ENCODE results near the gene MEGF11. TPM values are rescaled to one million over a fixed set of nuclear protein-coding genes. Genes with fewer than 3 reads are reported as not detected.
"Not testable (repeated sequence)": the region's sequence is repeated elsewhere in the genome, so short reads cannot be mapped to it uniquely, and the experiment has no call there.

The MEGF11 gene
- total RNA-seq, 3 donors from 2014 or later, result not detected

DNA sequence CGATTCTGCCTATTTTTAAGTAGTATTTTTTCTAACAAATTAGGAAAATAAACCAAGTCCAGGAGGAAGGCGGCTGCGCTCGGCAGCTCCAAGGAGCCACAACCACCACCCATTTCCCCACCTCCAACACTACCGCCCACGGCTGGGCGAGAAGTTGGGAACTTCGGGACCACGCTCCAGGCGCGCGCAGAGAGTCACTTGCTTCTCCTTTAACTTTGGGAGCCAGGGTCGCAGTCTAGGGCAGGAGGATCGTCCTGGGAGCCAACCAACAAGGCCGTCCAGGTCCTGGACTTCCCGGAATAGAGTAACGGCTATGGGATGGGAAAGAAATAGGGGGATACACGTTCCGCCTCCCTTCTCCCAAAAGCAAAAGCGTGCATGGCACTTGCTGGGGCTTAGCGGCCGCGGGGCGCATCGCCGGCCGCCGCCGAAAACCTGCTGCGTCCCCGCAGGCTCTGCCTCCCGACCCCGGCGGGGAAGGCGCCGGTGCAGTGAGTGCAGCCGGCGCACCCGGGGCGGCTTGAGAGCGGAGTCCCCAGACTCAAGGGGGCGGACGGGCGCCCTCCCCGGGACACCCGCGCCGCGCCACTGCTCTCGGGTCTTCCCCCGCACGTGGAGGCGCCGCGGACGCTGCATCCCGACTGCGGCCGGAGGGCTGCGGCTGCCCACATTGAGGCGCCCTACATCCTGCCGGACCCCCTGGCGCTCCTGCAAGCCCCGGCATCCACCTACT lies 699 bp downstream of the MEGF11 start:
- no peak for DNase-seq (ENCODE audit: low spot score in 2 of 2)
- intact Hi-C loops (cut with DNase I; ENCODE audit: low total_unique reads), result no loop called here
- H3K9me3 ChIP-seq, result no peaks in the 10 kb centered on the region
- no peaks in the 10 kb centered on the region for H3K36me3 ChIP-seq
- no peak overlapping the region for H3K27ac ChIP-seq
- TF ChIP-seq POLR2AphosphoS5 (IDR thresholded peaks at IDR 0.05), result no peak
- peaks cover 4 to 9% of the 10 kb centered on the region in 2 donors for H3K4me1 ChIP-seq
- peak overlapping the region; percentile 45 to 80 (median 54) for H3K4me3 ChIP-seq
- H3K27me3 ChIP-seq, result peaks cover 5 to 45% of the 10 kb centered on the region in 2 donors

DNA sequence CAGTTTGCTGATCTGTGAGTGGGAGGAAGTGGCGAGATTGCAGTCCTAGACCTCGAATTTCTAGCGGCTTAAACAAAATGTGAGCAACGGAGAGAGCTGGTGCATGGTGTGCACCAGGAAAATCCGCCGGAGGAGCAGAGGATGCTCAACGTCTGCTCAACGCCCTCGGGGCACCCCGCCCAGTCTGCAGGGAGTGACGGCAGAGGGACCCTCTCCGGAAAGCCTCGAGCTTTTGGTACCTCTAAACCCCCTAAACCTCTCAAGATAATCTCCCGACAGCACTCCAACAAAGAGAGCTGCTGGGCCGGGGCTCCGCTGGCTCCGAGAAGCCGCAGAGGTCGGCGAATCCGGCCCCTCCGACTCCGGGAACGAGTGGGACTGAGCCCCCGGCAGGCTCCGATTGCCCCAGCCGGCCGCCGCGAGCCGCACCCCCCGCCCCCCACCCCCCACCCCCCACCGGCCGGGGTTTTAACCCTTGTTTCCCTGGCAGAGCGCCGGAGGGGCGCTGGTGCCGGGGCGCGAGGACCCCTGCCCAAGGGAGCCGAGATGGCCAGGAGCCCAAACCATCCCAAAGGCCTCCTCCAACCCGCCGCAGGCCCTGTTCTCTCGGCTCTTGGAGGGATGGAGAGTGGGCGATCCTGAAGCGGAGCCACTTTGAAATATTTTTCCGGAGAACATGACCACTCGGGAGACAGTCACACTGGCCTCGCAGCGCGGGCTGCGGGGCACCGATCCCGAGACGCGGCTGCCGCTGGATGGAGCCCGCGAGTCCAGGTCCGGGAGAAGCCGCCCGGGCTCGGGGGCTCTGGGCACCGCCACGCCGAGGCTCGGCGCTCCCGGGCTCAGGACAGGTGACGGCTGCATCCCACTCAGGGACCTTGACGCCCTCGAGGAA lies 1.5 kb downstream of the MEGF11 start:
- Histone ChIP-seq H3K4me1 (peaks cover 4 to 9% of the 10 kb centered on the region in 2 donors), H3K27ac (no peak overlapping the region), H3K36me3 (no peaks in the 10 kb centered on the region), H3K4me3 (peak overlapping the region; percentile 45 to 80 (median 54)), H3K9me3 (no peaks in the 10 kb centered on the region), H3K27me3 (peaks cover 5 to 45% of the 10 kb centered on the region in 2 donors)
- no peak for DNase-seq (ENCODE audit: low spot score in 2 of 2)
- TF ChIP-seq POLR2A (IDR thresholded peaks at IDR 0.05) (no peak), POLR2AphosphoS5 (IDR thresholded peaks at IDR 0.05) (no peak)
- TF ChIP-seq, protein P1, sequence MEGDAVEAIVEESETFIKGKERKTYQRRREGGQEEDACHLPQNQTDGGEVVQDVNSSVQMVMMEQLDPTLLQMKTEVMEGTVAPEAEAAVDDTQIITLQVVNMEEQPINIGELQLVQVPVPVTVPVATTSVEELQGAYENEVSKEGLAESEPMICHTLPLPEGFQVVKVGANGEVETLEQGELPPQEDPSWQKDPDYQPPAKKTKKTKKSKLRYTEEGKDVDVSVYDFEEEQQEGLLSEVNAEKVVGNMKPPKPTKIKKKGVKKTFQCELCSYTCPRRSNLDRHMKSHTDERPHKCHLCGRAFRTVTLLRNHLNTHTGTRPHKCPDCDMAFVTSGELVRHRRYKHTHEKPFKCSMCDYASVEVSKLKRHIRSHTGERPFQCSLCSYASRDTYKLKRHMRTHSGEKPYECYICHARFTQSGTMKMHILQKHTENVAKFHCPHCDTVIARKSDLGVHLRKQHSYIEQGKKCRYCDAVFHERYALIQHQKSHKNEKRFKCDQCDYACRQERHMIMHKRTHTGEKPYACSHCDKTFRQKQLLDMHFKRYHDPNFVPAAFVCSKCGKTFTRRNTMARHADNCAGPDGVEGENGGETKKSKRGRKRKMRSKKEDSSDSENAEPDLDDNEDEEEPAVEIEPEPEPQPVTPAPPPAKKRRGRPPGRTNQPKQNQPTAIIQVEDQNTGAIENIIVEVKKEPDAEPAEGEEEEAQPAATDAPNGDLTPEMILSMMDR (IDR thresholded peaks at IDR 0.05), result peak in 2 of 3 donors; percentile 39 to 58
- intact Hi-C loops (cut with DNase I; ENCODE audit: low total_unique reads), result no loop called here

DNA sequence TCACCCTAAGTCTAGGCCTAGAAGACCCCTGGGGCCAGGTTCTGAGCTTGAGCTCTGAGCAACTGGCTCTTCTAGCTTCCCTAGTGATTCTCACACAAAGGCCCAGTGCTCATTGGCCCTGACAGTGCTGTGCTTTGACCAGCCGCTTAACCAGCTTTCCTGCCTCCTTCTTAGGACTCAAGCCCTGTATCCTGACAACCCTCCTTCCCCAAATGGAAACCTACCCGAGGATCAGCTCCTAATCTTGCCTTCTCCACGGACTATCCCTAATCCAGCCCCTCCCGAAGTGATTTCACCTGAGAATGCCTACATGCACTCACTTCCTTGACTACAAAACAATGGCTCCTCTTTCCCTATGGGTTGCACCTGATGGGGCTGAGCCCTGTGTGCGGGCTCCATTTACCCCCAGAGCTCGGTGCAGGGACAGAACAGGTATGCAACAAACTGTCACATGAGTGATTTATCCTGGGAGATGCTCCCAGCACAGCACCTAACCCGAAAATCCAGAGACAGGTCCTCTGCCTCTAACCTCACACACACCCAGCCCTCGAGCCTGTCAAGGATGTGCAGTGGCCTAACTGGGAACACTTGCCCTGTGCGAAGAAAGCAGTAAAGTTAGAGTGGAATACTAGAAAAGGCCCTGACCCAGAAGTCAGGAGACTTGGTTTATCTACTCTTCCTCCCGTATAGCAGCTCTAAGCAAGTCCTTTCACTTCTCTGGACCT lies 2.3 kb downstream of the MEGF11 start:
- no peaks in the 10 kb centered on the region for H3K36me3 ChIP-seq
- TF ChIP-seq, protein P1 (IDR thresholded peaks at IDR 0.05), result no peak
- TF ChIP-seq POLR2AphosphoS5 (IDR thresholded peaks at IDR 0.05) (no peak), POLR2A (IDR thresholded peaks at IDR 0.05) (no peak)
- peaks cover 4 to 9% of the 10 kb centered on the region in 2 donors for H3K4me1 ChIP-seq
- no peak for DNase-seq (ENCODE audit: low spot score in 2 of 2)
- intact Hi-C loops (cut with DNase I; ENCODE audit: low total_unique reads), result no loop called here
- no peak overlapping the region for H3K27ac ChIP-seq
- no peak overlapping the region for H3K4me3 ChIP-seq
- H3K9me3 ChIP-seq, result no peaks in the 10 kb centered on the region
- H3K27me3 ChIP-seq, result peaks cover 5 to 45% of the 10 kb centered on the region in 2 donors

DNA sequence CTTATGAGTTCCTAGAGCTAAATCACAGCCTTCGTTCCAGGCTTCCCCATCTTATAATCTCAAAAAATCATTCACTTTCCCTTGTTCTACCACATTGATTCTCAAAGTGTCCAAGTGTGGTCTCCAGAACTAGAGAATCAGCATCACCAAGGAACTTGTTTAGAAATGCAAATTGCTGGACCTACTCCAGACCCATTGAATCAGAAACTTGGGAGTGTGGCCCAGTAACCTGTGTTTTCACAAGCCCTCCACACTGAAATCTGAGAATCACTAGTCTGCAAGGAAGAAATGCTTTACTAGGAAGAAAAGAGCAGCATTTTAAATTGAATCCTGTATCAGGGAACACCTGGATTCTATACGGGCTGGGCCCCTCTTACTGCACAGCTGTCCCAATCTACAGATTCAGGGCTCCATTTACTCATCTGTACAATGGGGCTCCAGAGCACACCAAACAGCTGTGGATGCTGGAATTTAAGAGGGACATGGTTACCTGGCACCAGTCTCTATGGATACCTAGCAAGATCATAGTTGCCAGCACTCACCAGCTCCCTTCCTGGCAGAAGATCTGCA lies 3.9 kb downstream of the MEGF11 start:
- Histone ChIP-seq H3K27ac (no peak overlapping the region), H3K9me3 (no peaks in the 10 kb centered on the region), H3K27me3 (peaks cover 5 to 29% of the 10 kb centered on the region in 2 donors), H3K4me3 (no peak overlapping the region), H3K36me3 (no peaks in the 10 kb centered on the region), H3K4me1 (peaks cover 4 to 9% of the 10 kb centered on the region in 2 donors)
- intact Hi-C loops (cut with DNase I; ENCODE audit: low total_unique reads), result no loop called here
- no peak for DNase-seq (ENCODE audit: low spot score in 2 of 2)
- no peak for TF ChIP-seq POLR2A (IDR thresholded peaks at IDR 0.05)
- TF ChIP-seq POLR2AphosphoS5 (IDR thresholded peaks at IDR 0.05), result no peak
- TF ChIP-seq, protein P1 (IDR thresholded peaks at IDR 0.05), result no peak

DNA sequence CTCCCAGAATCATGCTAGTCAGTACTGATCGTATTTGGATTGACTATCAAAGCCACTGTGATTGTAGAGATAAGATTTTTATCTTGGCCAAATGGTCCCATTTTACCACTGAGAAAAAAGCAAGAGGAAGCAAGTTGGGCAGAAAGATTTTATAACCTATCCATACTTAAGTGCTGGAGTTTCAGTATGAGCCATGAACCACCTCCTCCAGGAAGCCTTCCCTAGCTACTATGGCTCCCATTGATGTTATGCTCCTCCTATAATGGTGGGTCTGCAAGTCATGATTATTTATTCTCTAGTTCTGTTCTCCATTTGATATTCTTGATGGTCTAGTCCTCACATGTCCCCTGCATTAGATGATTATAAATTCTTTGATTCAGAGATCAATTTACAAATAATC lies 6.6 kb downstream of the MEGF11 start:
- H3K9me3 ChIP-seq, result no peaks in the 10 kb centered on the region
- DNase-seq (ENCODE audit: low spot score in 2 of 2), result no peak
- H3K4me1 ChIP-seq, result no peaks in the 10 kb centered on the region
- no peak overlapping the region for H3K4me3 ChIP-seq
- H3K27me3 ChIP-seq, result peaks cover 0 to 8% of the 10 kb centered on the region in 2 donors
- intact Hi-C loops (cut with DNase I; ENCODE audit: low total_unique reads), result no loop called here
- H3K27ac ChIP-seq, result no peak overlapping the region
- TF ChIP-seq POLR2A (IDR thresholded peaks at IDR 0.05), result no peak
- TF ChIP-seq, protein P1 (IDR thresholded peaks at IDR 0.05), result no peak
- H3K36me3 ChIP-seq, result no peaks in the 10 kb centered on the region

DNA sequence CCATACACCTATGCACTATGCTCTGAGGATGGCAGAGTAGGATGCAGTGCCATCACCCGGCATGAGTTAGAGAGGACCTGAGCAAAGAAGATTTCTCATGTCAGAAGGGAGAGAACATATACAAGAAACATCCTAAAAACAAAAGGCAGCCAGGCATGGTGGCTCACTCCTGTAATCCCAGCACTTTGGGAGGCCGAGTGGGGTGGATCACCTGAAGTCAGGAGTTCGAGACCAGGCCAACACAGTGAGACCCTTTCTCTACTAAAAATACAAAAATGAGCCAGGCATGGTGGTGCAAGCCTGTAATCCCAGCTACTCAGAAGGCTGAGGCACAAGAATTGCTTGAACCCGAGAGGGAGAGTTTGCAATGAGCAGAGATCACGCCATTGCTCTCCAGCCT lies 7.7 kb downstream of the MEGF11 start:
- H3K4me1 ChIP-seq; DNase-seq (ENCODE audit: low spot score in 2 of 2); H3K9me3 ChIP-seq; H3K27me3 ChIP-seq; H3K36me3 ChIP-seq; H3K27ac ChIP-seq; intact Hi-C loops (cut with DNase I; ENCODE audit: low total_unique reads); H3K4me3 ChIP-seq: not testable (repeated sequence)

Measured in breast epithelium (tissue), 4 donors.